Activated CD8-positive, alpha-beta memory T cell treated with anti-CD3 and anti-CD28 coated beads for 48 hours (primary cell): ENCODE data around the gene HOXC9.
A peak's percentile ranks its signal among the peaks of the same experiment; 100 is the strongest.

Source experiments
- DNase-seq, 3 experiments: peaks; one replicate each; pipeline ENCODE4 v3.0.0-alpha.2; 2020; ENCODE audit warnings: low read depth in 2 of 3, low spot score in 2 of 3

The HOXC9 gene

DNA sequence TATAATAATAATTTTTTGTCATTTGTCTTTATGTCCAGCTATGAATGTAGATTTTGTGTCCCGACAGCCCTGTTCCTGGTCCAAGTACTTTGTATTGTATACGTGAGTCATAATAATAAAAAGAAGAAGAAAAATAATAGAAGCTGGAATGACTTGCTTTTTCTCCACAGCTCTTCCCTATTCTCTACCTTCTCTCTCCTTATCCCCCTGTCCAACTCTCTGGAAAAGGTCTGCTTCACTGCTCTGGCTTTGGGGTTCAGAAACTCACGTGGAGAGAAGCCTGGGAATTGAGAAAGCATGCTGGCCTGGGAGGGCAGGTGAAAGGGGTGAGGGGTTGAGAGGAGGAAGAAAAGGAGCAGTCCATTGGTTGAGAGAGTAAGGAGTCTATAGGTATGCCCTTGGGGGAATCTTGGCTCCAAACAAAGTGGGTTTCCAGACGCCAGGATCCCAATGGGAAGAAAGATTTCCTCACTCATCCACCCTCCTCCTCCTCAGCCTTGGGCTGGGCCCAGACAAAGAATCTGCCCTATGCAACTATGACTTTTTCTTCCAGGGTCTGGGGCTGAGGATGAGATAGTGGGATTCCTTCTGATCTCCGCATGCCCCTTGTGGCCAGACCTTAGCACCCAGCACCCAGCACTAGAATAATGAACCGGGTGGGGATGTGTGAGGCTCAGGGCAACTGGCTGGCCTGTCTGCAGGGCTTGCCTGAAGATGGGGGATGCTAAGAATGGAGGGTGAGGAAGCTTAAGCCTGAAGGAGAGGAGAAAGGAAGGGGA, 12.9 kb downstream of the HOXC9 start:
- DNase-seq: no peak

DNA sequence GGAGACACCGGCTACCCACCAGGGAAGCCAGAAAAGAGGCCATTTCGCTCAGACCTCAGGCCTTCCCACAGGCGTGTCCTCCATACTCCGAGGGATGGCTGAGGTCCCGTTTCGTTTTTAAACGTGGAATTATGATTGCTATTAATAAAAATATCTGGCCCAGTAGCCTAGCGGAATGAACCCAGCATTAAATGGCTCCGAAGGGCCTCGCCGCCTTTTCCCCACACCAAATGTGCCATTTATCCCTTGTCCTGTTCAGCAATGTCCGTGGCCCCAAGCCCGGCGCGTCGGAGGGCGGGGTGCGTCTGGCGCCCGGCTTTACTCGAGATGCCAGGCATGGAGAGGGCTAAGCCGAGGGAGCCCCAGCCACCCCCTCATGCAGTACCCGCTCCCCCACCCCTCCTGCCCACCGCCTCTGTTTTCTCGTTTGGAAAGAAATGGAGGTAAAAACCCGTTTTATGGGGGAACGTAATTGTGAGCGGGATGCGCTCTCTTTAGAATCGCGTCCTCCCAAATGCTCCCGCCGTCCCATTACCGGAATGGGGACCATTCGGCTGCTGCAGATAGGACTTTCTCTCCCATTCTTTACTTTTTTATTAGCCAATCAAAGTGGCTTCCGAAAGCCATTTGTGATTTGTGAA, 14.5 kb downstream of the HOXC9 start:
- DNase-seq: no peak

DNA sequence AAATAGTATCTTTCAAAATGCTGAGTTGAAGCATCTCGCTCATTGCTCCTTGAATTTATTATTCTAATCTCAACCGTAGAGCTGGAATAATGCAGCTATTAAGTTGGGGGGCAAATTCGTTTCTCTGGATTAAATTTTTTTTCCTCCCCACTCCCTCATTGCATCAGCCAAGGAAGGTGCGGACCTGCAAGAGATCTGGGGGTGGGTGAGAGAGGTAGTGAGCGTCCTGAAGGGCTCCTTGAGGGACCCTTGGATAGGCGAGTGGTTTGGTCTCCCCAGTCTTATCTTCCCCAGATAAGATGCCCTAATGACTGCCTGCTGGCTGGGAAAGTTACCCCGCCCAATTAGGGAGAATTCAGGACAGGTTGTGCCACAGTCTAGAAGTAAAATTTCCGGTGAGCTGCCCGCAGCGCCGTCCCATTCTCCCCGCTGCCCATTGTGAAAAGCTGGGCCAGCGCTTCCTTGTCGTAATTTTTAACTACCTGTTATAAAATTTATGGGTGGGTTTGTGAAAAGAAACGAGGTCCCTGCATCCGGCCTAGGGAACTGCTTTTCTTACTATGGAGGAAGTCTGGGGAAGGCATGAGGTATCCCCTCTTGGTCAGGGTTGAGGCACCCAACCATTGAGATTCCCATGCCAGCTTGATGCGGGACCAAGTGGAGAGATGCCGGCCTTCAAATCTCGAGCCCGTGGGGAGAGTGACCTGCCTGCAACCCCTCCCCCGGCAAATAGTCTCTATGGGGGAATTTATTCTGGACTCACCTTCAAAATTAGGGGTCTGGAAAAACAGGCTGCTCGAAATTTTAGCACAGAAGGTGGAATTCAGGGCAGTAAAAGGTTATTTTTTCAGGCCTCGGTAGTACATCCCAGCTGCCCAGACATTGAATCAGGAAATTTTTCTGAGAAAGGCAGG, 15.3 kb downstream of the HOXC9 start:
- no peak for DNase-seq

DNA sequence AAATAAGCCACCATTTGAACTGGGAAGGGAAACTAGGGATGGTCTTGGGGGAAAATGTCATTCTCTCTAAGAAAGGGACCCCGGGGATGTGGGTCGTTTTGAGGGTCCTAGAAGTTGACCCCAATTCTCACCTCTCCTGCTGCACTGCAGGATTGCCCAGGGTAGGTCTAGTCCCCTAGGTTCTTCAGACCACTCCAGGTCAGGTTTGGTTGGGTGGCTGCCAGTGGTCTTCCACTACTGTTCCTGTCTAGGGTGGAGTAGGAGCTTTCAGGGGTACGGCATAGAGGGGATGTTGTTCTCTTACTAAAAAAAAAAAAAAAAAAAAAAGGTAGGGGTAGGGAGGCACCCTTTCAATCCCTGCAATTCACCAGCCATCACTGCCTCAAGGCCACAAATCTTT, 16.1 kb downstream of the HOXC9 start:
- no peak for DNase-seq

- no peak for DNase-seq
Observed at GRCh38 chr12:54016478-54016964, 16.6 kb downstream of the HOXC9 start.

GRCh38 chr12:54017027-54017788, 17.2 kb downstream of the HOXC9 start:
- no peak for DNase-seq

GRCh38 chr12:54017878-54018467, 18.0 kb downstream of the HOXC9 start:
- peak in 2 of 3 experiments; percentile 38 to 55 for DNase-seq

DNA sequence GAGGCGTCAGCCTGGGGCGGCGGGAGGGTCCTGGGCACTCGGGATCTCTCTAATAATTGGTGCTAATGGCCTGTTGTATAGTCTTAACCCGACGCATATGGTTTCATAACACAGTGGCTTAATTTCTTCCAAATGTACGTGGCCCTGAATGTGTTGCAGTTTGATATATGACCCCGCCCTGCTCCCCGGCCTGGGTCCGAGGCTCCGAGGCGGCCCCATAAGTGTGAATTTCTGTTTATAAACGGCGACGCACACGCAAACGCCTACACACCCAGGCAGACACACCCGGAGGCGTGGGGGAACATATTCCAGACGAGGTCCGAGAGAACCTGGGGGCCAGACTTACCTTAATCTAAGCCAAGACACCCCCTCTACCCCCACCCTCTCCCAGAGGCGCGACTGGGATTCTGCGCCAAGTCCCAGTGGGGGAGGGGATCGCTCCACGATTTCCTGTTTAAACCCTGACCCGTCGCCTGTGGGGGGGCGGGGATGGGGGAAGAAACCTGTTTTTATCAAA, 18.6 kb downstream of the HOXC9 start:
- no peak for DNase-seq

DNA sequence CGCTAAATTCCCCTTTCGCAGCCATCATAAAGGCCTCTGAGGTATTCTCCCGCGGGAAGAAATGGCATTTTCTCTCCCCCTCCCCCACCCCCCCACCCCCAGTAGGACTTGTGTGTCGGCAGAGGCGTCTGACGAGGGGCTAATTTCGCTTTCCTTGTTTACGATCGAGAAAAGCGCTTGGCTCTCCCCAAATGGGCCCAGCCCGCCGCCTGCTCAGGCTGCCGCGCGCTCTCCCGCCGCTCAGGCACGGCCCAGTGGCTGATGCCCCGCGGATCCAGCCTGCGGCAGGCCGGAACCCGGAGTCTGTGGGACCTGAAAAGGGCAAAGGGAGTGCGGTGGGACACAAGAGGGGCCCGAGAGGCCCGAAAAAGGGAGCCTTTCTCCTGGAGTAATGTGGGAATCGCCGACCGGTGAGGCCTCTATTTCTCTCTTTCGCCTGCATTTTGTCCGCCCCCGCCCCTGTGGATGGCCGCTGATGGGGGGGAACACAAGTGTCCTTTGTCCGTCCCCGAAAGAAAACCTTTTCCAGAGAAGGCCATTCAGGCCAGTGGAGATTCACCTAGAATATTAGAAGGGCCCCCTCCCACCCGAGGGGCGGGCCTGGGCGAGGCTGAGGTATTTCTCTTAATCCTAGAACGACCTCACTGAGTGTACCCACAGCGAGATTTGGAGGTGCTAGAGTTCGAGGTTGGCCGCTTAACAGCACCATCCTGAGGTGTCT, 19.3 kb downstream of the HOXC9 start:
- DNase-seq: no peak

GRCh38 chr12:54019924-54020590, 20.1 kb downstream of the HOXC9 start:
- no peak for DNase-seq

- no peak for DNase-seq
Observed at GRCh38 chr12:54020591-54021405, 20.8 kb downstream of the HOXC9 start.

DNA sequence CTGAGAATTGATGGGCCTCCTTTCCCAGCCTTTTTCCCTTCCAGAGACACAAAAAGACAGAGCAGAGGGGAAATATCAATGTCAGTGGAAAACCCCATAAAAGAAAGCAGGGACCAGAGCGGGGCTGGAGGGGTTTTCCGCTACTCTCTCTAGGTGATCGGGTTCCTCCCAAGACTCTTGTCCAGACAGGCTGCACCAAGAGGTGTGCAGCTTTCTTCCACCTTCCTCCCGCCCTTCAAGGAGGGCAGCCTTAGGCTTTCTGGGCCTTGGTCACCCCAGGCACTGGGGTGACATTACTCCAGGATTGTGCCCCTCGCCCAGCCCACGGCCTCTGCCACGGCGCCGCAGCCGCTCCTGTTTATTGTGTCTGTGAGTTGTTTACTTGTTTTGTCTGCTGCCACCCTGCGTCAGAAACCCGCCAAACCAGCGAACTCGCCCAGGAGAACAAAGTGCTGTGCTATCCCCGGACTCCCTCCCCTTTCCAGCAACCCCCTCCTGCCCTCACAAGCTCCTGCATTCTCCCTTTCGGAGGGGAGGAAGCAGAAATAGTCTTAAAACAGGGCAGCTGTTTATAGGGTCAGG, 21.6 kb downstream of the HOXC9 start:
- DNase-seq: no peak

DNA sequence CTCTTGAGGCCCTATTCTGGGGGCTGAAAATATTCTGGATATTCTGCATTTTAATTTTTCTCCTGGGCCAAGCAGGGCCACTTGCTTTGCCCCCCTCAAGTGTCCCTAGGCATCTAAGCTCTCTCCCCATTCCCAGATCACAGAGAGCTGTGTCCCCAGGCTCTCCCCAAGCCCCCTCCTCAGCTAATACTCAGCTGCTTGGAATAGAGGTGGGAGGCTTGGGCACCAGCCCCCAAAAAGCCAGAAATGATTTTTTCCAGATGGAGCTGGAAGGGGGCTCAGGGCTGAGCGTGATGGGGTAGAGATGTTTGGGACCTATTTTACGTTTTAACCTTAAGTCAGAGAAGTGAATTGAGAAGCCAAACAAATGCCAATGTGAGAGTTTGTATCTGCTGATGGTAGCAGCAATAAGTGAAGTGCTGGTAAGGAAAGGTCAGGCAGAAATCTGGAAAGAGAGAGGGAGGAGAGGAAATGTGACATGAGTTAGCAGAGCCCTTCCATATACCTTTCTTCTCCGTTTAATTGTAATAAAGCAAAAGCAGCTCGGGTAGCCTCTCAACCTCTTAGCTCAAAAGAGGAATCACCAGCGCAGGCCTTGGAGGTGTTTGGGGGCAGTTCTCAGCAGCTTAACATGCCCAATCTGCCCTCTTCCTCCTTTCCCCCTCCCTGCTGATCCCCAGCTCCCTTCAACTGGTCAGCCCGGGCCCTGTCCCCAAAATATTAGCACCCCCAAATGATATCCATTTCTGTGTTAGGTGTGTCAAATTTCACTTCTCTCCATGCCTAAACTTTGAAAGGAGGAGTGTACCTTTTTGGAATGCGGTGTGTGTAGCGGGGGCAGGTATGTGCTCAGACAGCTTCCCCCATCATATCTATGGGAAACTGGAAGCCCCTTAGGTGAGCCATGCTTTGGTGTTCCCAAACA, 23.3 kb downstream of the HOXC9 start:
- no peak for DNase-seq

- DNase-seq: no peak
Observed at GRCh38 chr12:54024127-54024526, 24.2 kb downstream of the HOXC9 start.

- DNase-seq: no peak
Observed at GRCh38 chr12:54024581-54025305, 24.8 kb downstream of the HOXC9 start.
